Right renal pelvis (tissue), 4 donors: ENCODE data around the gene TAF6L. TPM values are rescaled to one million over a fixed set of nuclear protein-coding genes. Genes with fewer than 3 reads are reported as not detected.
"Not testable (repeated sequence)": the region's sequence is repeated elsewhere in the genome, so short reads cannot be mapped to it uniquely, and the experiment has no call there.

Experiments used
- DNase-seq, 4 donors: peaks; one replicate each; pipeline ENCODE4 v3.0.0-alpha.2; 2013; ENCODE audit warnings: low read depth in 4 of 4, low spot score in 3 of 4, missing footprints in 1 of 4
- polyA plus RNA-seq, 4 donors: library from polyadenylated mRNA; unstranded; fragments of 120-200 nt; gene quantifications; one replicate each; pipeline ENCODE4 v1.2.1, GENCODE V29; 2013; ENCODE audit not compliant: insufficient read length in 4 of 4

TAF6L gene
- polyA plus RNA-seq: 10 to 100 TPM; 24.9 to 30.9 (median 28.4) TPM

DNA sequence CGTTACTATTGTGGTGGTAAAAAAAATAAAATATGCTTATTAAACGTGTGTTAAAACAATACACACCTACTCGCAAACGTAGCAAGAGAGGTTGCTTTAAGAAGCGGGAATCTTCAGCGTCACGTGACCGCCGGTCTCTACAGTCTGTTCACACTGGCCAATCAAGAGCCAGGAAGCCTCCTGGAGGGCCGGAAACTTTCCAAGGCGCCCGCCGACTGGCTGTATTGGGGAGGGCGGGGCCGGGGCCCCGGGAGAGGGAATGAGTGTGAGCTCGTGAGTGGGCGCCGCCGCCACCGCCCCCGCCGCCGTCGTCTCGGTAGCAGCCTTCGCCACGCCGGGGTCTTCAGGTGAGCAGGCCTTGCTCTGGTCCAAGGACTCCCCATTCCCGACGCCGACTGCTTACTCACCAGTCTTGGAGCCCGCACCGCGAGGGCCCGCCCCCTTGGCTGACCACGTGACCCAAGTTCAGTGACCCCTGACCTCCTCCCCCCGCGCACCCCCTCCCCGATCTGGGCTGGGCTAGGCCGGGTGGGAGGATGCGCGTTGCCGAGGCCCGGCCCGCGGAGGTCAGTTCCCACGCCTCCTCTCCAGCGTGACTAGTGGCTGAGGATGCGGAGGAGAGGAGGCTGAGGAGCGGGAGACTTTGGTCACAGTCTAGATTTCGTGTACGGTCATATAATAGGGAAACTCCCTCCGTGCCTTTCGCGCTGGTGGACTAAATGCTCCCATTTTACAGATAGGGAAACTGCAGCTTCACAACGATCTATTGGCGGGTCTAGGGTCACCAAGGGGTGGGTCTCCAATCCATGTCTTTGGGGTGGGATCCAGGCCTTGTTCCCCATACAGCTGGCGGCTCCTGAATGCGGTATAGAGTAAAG lies at the start of gene TAF6L:
Gene TAF6L (plus strand): TSS at position 253 of the 878 bp plus-strand sequence. CDS start 4,388 bp downstream, outside the sequence.
- peak; percentile 94 to 96 (median 95) for DNase-seq

GRCh38 chr11:62721994-62722393 lies 49.2 kb upstream of the TAF6L start:
- DNase-seq: no peak

GRCh38 chr11:62724171-62724570 lies 47.0 kb upstream of the TAF6L start:
- no peak for DNase-seq

- DNase-seq: no peak
Observed at GRCh38 chr11:62725646-62726045, 45.5 kb upstream of the TAF6L start.

GRCh38 chr11:62726156-62726914 lies 44.9 kb upstream of the TAF6L start:
- no peak for DNase-seq

GRCh38 chr11:62726915-62727164 lies 44.4 kb upstream of the TAF6L start:
- no peak for DNase-seq

DNA sequence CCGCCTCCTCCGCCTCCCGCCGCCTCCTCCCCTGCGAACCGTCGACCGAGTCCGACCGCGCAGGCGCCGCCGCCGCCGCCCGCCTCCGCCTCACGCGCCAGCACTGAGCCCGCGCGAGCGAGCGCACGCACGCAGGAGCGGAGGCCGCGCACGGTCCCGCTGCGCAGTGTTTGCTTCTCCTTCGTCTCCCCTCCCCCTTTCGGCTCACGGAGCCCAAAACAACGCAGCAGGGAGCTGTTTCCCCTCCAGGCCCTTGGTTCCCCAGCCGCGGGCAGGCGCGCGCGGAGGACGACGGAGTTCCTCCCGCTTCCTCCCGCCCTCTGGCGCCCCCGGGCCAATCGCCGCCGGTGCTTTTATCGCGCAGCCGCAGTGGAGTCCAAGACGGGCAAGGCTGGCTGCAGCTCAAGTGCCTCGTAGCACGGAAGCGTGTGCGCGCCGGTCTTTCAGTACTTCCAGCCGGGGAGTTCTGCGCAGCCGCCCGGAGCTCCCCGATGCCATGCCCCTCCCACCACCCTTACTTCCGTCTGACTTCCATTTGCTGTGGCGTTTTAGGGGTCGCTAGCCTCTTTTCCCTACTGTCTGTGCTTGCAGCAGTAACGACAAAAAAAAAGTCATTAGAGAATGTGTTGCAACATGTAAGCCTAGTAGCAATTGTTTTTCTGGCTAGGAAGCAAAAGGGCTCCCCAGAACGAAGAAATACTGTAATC lies 43.9 kb upstream of the TAF6L start, which contains the start of gene HNRNPUL2:
Gene HNRNPUL2 (minus strand): TSS at position 293 of the 707 bp plus-strand sequence. CDS start 301 bp downstream, outside the sequence.
- DNase-seq: peak; percentile 96 to 97 (median 97)

- DNase-seq: peak; percentile 93 to 98 (median 98)
Observed at GRCh38 chr11:62727872-62728170, 43.4 kb upstream of the TAF6L start.

- peak; percentile 74 to 80 (median 76) for DNase-seq
Observed at GRCh38 chr11:62728171-62728988, 42.8 kb upstream of the TAF6L start, which contains the start of gene TTC9C. TTC9C (plus strand) TSS chr11:62728486; CDS start chr11:62728849, 363 bp downstream.

GRCh38 chr11:62730076-62730475 lies 41.1 kb upstream of the TAF6L start:
- not testable (repeated sequence) for DNase-seq

DNA sequence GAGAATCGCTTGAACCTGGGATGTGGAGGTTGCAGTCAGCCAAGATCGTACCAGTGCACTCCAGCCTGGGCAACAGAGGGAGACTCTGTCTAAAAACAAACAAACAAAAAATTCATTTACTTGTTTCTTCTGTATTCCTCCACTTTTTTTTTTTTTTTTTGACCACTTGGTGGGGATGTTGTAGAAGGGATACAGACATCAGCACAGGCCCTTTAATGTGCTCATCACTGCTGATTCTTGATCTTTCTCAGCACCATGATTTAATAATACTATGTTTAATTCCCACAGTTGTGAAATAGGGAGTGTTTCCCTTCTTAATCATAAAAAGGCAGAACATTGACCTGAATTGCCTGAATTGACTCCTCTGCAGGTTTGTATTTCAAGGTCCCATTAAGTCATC lies 38.4 kb upstream of the TAF6L start:
- no peak for DNase-seq

DNA sequence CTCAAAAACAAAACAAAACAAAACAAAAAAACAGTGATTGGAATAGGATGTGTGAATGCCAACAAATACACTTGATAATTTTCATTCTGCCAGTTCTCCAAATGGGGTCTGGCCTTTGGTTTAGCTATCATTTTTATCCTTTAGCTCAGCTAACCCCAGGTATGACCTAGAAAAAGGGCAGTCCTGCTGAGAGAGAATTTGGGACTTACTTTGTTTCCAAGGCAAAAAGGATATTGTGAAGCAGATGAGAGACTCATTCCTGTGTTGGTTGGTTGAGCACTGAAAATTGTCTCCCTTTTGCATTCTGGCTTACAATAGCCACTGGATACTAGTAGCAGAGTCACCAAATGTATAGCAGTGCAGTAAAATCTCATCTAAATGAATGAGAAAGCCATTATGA lies 34.0 kb upstream of the TAF6L start:
- DNase-seq: no peak

DNA sequence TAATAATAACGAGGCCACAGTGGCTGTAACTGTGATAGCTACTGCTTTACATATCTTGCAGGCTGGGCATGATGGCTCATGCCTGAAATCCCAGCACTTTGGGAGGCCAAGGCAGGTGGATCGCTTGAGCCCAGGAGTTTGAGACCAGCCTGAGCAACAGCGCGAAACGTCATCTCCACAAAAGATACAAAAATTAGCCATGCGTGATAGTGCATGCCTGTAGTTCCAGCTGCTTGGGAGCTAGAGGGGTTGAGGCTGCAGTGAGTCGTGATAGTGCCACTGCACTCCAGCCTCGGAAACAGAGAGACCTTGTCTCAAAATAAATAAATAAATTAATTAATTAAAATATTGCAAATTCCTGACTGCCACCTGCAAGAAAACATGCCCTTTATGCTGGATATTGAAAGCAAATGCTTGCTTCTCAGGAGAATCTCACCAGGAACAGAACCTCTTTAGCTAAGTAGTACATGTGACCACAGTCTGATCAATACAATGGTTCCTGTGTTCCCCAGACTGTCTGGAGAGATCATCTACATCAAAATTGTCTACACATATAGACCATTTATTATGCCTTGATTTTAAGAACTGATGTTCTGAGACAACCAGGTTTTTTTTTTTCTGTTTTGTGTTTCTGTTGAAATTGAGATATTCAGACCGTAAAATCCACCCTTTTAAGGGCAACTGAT lies 23.6 kb upstream of the TAF6L start:
- no peak for DNase-seq

DNA sequence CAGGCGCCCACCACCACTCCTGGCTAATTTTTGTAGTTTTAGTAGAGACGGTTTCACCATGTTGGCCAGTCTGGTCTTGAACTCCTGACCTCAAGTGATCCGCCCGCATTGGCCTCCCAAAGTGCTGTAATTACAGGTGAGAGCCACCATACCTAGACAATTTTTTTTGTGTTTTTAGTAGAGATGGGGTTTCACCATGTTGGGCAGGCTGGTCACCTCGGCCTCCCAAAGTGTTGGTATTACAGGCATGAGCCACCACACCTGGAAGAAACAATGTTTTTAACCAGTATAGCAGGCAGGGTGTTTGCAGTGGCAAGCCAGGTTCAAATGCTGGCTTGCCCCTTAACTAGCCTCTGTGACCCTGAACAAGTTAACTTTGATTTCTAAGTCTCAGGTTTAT lies 21.3 kb upstream of the TAF6L start:
- not testable (repeated sequence) for DNase-seq

DNA sequence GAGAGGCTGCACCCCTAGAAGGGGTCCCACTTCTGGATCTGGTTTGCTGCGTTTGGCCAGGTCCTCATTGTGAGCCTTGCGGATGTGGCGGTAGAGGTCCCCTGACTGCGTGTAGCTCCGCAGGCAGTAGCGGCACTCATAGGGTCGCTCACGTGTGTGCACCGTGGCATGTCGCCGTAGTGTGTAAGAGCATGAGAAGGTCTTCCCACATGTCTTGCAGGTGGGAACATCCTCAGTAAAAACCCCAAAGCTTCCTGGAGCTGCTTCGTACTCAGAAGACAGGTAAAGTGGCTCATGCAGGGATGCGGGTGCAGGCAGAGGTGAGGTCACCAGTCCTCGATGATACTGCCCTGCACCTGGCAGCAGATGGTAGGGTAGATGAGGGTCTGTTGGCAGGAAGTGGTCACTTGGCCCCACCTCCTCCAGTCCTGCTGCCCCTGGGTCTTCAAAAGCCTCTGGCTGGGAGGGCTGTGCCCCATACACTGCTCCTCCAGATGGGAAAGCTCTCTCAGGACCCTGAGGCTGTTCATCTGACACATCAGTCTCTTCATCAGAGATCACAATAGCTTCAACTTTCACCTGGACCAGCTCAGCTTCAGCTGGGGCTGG lies 18.9 kb upstream of the TAF6L start:
- no peak for DNase-seq

GRCh38 chr11:62752994-62753735 lies 18.0 kb upstream of the TAF6L start:
- no peak for DNase-seq

GRCh38 chr11:62753736-62754603 lies 17.2 kb upstream of the TAF6L start, which contains the start of gene ZBTB3:
ZBTB3 (minus strand) TSS chr11:62754160; CDS start chr11:62753664, 496 bp downstream.
- DNase-seq: peak; percentile 91 to 98 (median 96)
